Stimulated activated CD8-positive, alpha-beta memory T cell treated with anti-CD3 and anti-CD28 coated beads, Interleukin-4, amount 100 ng/mL, for 24 hours (primary cell): Measurements from ENCODE around the gene ELF4.

Experiments
- DNase-seq: peaks from one replicate; pipeline ENCODE4 v3.0.0-alpha.2; 2020; ENCODE audit warnings: low read depth

Gene ELF4

GRCh38 chrX:130047416-130047815 is 62.9 kb downstream of the ELF4 start:
- DNase-seq, result no peak

- DNase-seq, result no peak
These were observed 70.5 kb downstream of the ELF4 start for GRCh38 chrX:130039847-130040246.

GRCh38 chrX:130034178-130034577 is 76.1 kb downstream of the ELF4 start:
- no peak for DNase-seq

GRCh38 chrX:130032552-130032951 is 77.7 kb downstream of the ELF4 start:
- DNase-seq, result no peak

- DNase-seq, result no peak
These were observed 79.5 kb downstream of the ELF4 start for GRCh38 chrX:130030826-130031225.

GRCh38 chrX:130028196-130028595 is 82.1 kb downstream of the ELF4 start:
- DNase-seq, result peak; percentile 24

- DNase-seq, result no peak
These were observed 82.7 kb downstream of the ELF4 start for GRCh38 chrX:130027569-130027968.

- DNase-seq, result no peak
These were observed 85.0 kb downstream of the ELF4 start for GRCh38 chrX:130025256-130025655.

- peak; percentile 58 for DNase-seq
These were observed 86.2 kb downstream of the ELF4 start for GRCh38 chrX:130024127-130024526.

- DNase-seq, result no peak
These were observed 89.5 kb downstream of the ELF4 start for GRCh38 chrX:130020661-130021324.

GRCh38 chrX:130018143-130018542 is 92.2 kb downstream of the ELF4 start:
- no peak for DNase-seq

GRCh38 chrX:130015181-130015580 is 95.1 kb downstream of the ELF4 start:
- no peak for DNase-seq
